ENCODE results near the gene LIPE. TPM values are rescaled to one million over a fixed set of nuclear protein-coding genes. Genes with fewer than 3 reads are reported as not detected.

Gene LIPE
- total RNA-seq, 1 experiment from 2014 or later: 2.1 TPM

DNA sequence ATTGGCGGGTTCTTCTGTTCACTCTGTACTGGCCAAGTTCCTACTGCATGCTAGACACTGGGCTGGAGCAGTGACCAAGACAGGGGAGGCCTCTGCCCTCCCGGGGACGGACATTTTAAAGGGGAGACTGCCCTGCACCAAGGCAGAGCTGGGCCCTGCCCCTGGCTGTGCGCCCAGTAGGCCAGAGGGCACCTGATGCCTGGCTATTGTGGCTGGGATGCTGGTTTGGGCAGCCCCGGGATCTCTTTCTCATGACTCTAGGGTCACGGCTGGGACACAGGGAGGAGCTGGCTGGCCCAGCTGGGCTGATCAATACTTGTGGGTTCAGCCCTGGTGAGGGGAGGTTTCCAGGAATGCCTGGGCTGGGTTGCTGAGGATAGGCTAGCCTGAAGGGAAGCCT lies 17.7 kb downstream of the LIPE start:
- Histone ChIP-seq H3K27me3 (ENCODE audit: low read length) (no peaks in the 10 kb centered on the region), H3K36me3 (ENCODE audit: low read depth, low read length) (no peaks in the 10 kb centered on the region), H3K27ac (ENCODE audit: low read length) (no peak overlapping the region), H2AFZ (ENCODE audit: low read length) (no peak overlapping the region), H4K20me1 (ENCODE audit: low read length) (no peaks in the 10 kb centered on the region), H3K9ac (ENCODE audit: low read length) (no peak overlapping the region), H3K9me3 (ENCODE audit: low read length) (no peaks in the 10 kb centered on the region), H3F3A (ENCODE audit: low read length, unreplicated experiment) (no peaks in the 10 kb centered on the region), H3K4me3 (ENCODE audit: low read length) (no peak overlapping the region), H3K79me2 (ENCODE audit: low read length) (no peaks in the 10 kb centered on the region), H3K4me2 (ENCODE audit: low read length) (no peak overlapping the region), H3K4me1 (ENCODE audit: insufficient read depth, low read length) (peaks cover 3% of the 10 kb centered on the region; the same call in 1 of the 2 replicates), H3K9me2 (replicated peaks; ENCODE audit: low read length) (no peaks in the 10 kb centered on the region)
- CTCF ChIA-PET: no interaction called here
- no peak for TF ChIP-seq EZH2phosphoT487 (IDR thresholded peaks at IDR 0.05; ENCODE audit: borderline replicate concordance, low read length)
- TF ChIP-seq, protein P1, sequence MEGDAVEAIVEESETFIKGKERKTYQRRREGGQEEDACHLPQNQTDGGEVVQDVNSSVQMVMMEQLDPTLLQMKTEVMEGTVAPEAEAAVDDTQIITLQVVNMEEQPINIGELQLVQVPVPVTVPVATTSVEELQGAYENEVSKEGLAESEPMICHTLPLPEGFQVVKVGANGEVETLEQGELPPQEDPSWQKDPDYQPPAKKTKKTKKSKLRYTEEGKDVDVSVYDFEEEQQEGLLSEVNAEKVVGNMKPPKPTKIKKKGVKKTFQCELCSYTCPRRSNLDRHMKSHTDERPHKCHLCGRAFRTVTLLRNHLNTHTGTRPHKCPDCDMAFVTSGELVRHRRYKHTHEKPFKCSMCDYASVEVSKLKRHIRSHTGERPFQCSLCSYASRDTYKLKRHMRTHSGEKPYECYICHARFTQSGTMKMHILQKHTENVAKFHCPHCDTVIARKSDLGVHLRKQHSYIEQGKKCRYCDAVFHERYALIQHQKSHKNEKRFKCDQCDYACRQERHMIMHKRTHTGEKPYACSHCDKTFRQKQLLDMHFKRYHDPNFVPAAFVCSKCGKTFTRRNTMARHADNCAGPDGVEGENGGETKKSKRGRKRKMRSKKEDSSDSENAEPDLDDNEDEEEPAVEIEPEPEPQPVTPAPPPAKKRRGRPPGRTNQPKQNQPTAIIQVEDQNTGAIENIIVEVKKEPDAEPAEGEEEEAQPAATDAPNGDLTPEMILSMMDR (conservative IDR thresholded peaks at IDR 0.05; ENCODE audit: low read depth, low read length): no peak
- no peak for TF ChIP-seq EZH2 (IDR thresholded peaks at IDR 0.05; ENCODE audit: low read length, unreplicated experiment)
- ATAC-seq (no peak), DNase-seq (no peak)
- POLR2A ChIA-PET (ENCODE audit: unreplicated experiment): no interaction called here
- no TSS peak for BruUV-seq (replicated peaks)
- intact Hi-C loops (cut with micrococcal nuclease): no loop called here

DNA sequence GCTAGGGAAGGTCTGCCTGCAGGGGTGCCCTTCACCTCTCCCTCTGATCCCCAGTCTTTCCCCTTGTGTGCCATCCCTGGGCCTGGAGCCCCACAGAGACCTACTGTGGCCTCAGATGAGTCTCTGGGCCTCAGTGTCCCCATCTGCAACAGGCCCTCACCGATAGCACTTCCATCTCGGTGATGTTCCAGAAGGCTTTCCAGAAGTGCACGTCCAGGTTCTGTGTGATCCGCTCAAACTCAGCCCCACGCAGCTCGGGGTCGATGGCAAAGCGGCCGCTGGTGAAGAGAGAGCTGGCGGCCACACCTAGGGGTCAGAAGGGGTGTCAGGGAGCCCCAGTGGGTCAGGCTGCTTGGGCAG lies 19.4 kb downstream of the LIPE start:
- ChIA-PET CTCF (no interaction called here), POLR2A (ENCODE audit: unreplicated experiment) (no interaction called here)
- TF ChIP-seq EZH2 (IDR thresholded peaks at IDR 0.05; ENCODE audit: low read length, unreplicated experiment) (no peak), EZH2phosphoT487 (IDR thresholded peaks at IDR 0.05; ENCODE audit: borderline replicate concordance, low read length) (no peak)
- TF ChIP-seq, protein P1 (conservative IDR thresholded peaks at IDR 0.05; ENCODE audit: low read depth, low read length): no peak
- Histone ChIP-seq H3K27me3 (ENCODE audit: low read length) (no peaks in the 10 kb centered on the region), H2AFZ (ENCODE audit: low read length) (no peak overlapping the region), H3K4me1 (ENCODE audit: insufficient read depth, low read length) (peaks cover 3% of the 10 kb centered on the region; the same call in 1 of the 2 replicates), H4K20me1 (ENCODE audit: low read length) (no peaks in the 10 kb centered on the region), H3K9me2 (replicated peaks; ENCODE audit: low read length) (no peaks in the 10 kb centered on the region), H3K9ac (ENCODE audit: low read length) (no peak overlapping the region), H3K36me3 (ENCODE audit: low read depth, low read length) (no peaks in the 10 kb centered on the region), H3K27ac (ENCODE audit: low read length) (no peak overlapping the region), H3K4me3 (ENCODE audit: low read length) (no peak overlapping the region), H3F3A (ENCODE audit: low read length, unreplicated experiment) (no peaks in the 10 kb centered on the region), H3K4me2 (ENCODE audit: low read length) (no peak overlapping the region), H3K9me3 (ENCODE audit: low read length) (no peaks in the 10 kb centered on the region), H3K79me2 (ENCODE audit: low read length) (no peaks in the 10 kb centered on the region)
- ATAC-seq: no peak
- intact Hi-C loops (cut with micrococcal nuclease): no loop called here
- no peak for DNase-seq
- no TSS peak for BruUV-seq (replicated peaks)

DNA sequence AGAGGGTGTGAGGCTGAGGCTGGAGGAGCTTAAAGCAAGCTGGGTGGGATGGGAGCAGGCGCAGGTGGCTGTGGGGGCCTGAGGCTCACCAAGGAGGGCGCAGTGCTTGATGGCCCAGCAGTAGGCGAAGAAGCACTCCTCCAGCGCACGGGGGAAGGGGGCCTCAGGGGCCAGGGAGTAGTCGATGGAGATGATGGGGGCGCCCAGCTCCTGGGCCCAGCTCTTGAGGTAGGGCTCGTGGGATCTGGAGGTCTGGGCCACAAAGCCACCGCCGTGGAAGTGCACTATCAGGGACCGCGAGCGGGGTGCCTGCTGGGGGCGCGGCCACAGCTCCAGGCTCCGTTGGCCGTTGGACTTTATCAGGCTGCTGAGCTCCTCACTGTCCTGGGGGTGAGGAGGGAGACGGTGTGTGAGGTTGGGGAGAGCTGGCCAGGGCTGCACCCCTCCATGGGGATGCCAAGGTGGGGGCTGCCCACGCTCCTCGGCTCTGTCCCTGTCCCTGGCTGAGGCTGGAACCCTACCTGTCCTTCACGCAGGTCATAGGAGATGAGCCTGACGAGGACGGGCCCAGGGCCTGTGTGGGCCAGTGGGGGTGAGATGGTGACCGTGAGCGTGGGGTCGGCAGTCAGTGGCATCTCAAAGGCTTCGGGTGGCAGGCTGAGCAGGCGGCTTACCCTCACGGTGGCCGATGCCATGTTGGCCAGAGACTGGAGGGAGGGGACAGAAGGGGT lies 19.9 kb downstream of the LIPE start:
- ATAC-seq (no peak), DNase-seq (no peak)
- H3K9me2 ChIP-seq (replicated peaks; ENCODE audit: low read length): no peaks in the 10 kb centered on the region
- no peak overlapping the region for H3K27ac ChIP-seq (ENCODE audit: low read length)
- ChIA-PET CTCF (no interaction called here), POLR2A (ENCODE audit: unreplicated experiment) (no interaction called here)
- no peak overlapping the region for H3K4me3 ChIP-seq (ENCODE audit: low read length)
- intact Hi-C loops (cut with micrococcal nuclease): no loop called here
- H3K9me3 ChIP-seq (ENCODE audit: low read length): no peaks in the 10 kb centered on the region
- no peaks in the 10 kb centered on the region for H3K79me2 ChIP-seq (ENCODE audit: low read length)
- no peaks in the 10 kb centered on the region for H3F3A ChIP-seq (ENCODE audit: low read length, unreplicated experiment)
- no peaks in the 10 kb centered on the region for H3K36me3 ChIP-seq (ENCODE audit: low read depth, low read length)
- BruUV-seq (replicated peaks): no TSS peak
- no peak overlapping the region for H2AFZ ChIP-seq (ENCODE audit: low read length)
- TF ChIP-seq EZH2phosphoT487 (IDR thresholded peaks at IDR 0.05; ENCODE audit: borderline replicate concordance, low read length): no peak
- no peak for TF ChIP-seq EZH2 (IDR thresholded peaks at IDR 0.05; ENCODE audit: low read length, unreplicated experiment)
- TF ChIP-seq, protein P1 (conservative IDR thresholded peaks at IDR 0.05; ENCODE audit: low read depth, low read length): no peak
- no peaks in the 10 kb centered on the region for H3K27me3 ChIP-seq (ENCODE audit: low read length)
- H3K4me2 ChIP-seq (ENCODE audit: low read length): no peak overlapping the region
- H4K20me1 ChIP-seq (ENCODE audit: low read length): no peaks in the 10 kb centered on the region
- H3K4me1 ChIP-seq (ENCODE audit: insufficient read depth, low read length): peaks cover 3% of the 10 kb centered on the region; the same call in 1 of the 2 replicates
- H3K9ac ChIP-seq (ENCODE audit: low read length): no peak overlapping the region

Measured in PC-3 (cell line).